Left renal pelvis (tissue), 4 donors: ENCODE results near the gene CD302. TPM values are rescaled to one million over a fixed set of nuclear protein-coding genes. Genes with fewer than 3 reads are reported as not detected.
"Not testable (repeated sequence)": the region's sequence is repeated elsewhere in the genome, so short reads cannot be mapped to it uniquely, and the experiment has no call there.

Experiments
- DNase-seq, 4 donors: peaks; one replicate each; pipeline ENCODE4 v3.0.0-alpha.2; 2013; ENCODE audit warnings: low read depth in 4 of 4, low spot score in 3 of 4
- polyA plus RNA-seq, 4 donors: library from polyadenylated mRNA; unstranded; fragments of 120-200 nt; gene quantifications; one replicate each; pipeline ENCODE4 v1.2.1, GENCODE V29; 2013; ENCODE audit not compliant: insufficient read length in 4 of 4

Gene CD302
- polyA plus RNA-seq, 4 donors = 10.8 to 34.1 (median 16.1) TPM

GRCh38 chr2:159755014-159755413, 43.0 kb downstream of the CD302 start:
- DNase-seq = no peak

- DNase-seq = no peak
These were observed 44.2 kb downstream of the CD302 start for GRCh38 chr2:159753797-159754196.

- no peak for DNase-seq
These were observed 47.1 kb downstream of the CD302 start for GRCh38 chr2:159750873-159751272.

- DNase-seq = no peak
These were observed 49.9 kb downstream of the CD302 start for GRCh38 chr2:159748089-159748488.

GRCh38 chr2:159745237-159745636, 52.8 kb downstream of the CD302 start:
- not testable (repeated sequence) for DNase-seq

- DNase-seq = peak in 1 of 4 donors; percentile 2
These were observed 53.6 kb downstream of the CD302 start for GRCh38 chr2:159744363-159744762.

GRCh38 chr2:159742846-159743245, 55.2 kb downstream of the CD302 start:
- no peak for DNase-seq

- no peak for DNase-seq
These were observed 59.3 kb downstream of the CD302 start for GRCh38 chr2:159738509-159739390.

- no peak for DNase-seq
These were observed 60.1 kb downstream of the CD302 start for GRCh38 chr2:159737917-159738296.

GRCh38 chr2:159737292-159737916, 60.6 kb downstream of the CD302 start:
- no peak for DNase-seq

GRCh38 chr2:159736048-159736447, 62.0 kb downstream of the CD302 start:
- DNase-seq = no peak

- DNase-seq = no peak
These were observed 62.4 kb downstream of the CD302 start for GRCh38 chr2:159735648-159736047.

GRCh38 chr2:159728629-159729028, 69.4 kb downstream of the CD302 start:
- no peak for DNase-seq

- no peak for DNase-seq
These were observed 72.3 kb downstream of the CD302 start for GRCh38 chr2:159725713-159726112.

GRCh38 chr2:159724795-159725572, 73.0 kb downstream of the CD302 start:
- DNase-seq = not testable (repeated sequence)

- no peak for DNase-seq
These were observed 75.4 kb downstream of the CD302 start for GRCh38 chr2:159722580-159722979.

- no peak for DNase-seq
These were observed 77.3 kb downstream of the CD302 start for GRCh38 chr2:159720676-159721075.
